Coronary artery (tissue), 2 donors: ENCODE measurements around the gene MPHOSPH10.

ENCODE experiments used
- DNase-seq: peaks from one replicate; pipeline ENCODE4 v3.0.0-alpha.2; 2017; ENCODE audit warnings: low spot score
- H3K27ac ChIP-seq, 2 donors: fragments of 200-600 bp; sonication (generic); one replicate each; pipeline ENCODE4 v1.5.1; 2016 to 2019
- H3K4me3 ChIP-seq: fragments of 200-600 bp; sonication (generic); 2 replicates; pipeline ENCODE4 v1.5.1; 2016; ENCODE audit warnings: mild to moderate bottlenecking, moderate library complexity
- CTCF ChIP-seq: fragments of 200-600 bp; sonication (generic); IDR thresholded peaks from one replicate; pipeline ENCODE4 v1.5.1; 2019; ENCODE audit warnings: antibody characterized with exemption

The MPHOSPH10 gene

GRCh38 chr2:71148506-71149063 is 18.2 kb downstream of the MPHOSPH10 start:
- Histone ChIP-seq H3K27ac (no peak overlapping the region), H3K4me3 (no peak overlapping the region)
- TF ChIP-seq CTCF: no peak
- no peak for DNase-seq

- no peak for TF ChIP-seq CTCF
- Histone ChIP-seq H3K27ac (no peak overlapping the region), H3K4me3 (no peak overlapping the region)
- DNase-seq: no peak
Measured at GRCh38 chr2:71150082-71150816, 19.8 kb downstream of the MPHOSPH10 start.

GRCh38 chr2:71151620-71152019 is 21.2 kb downstream of the MPHOSPH10 start:
- no peak for DNase-seq
- no peak overlapping the region for H3K4me3 ChIP-seq
- no peak for TF ChIP-seq CTCF
- no peak overlapping the region for H3K27ac ChIP-seq

GRCh38 chr2:71153585-71154224 is 23.3 kb downstream of the MPHOSPH10 start:
- no peak overlapping the region for H3K4me3 ChIP-seq
- H3K27ac ChIP-seq: no peak overlapping the region
- TF ChIP-seq CTCF: no peak
- no peak for DNase-seq

GRCh38 chr2:71154279-71154678 is 23.8 kb downstream of the MPHOSPH10 start:
- no peak overlapping the region for H3K4me3 ChIP-seq
- no peak for TF ChIP-seq CTCF
- H3K27ac ChIP-seq: no peak overlapping the region
- DNase-seq: no peak

- Histone ChIP-seq H3K27ac (no peak overlapping the region), H3K4me3 (no peak overlapping the region)
- DNase-seq: no peak
- no peak for TF ChIP-seq CTCF
Measured at GRCh38 chr2:71154798-71155197, 24.4 kb downstream of the MPHOSPH10 start.

- DNase-seq: no peak
- H3K4me3 ChIP-seq: no peak overlapping the region
- H3K27ac ChIP-seq: no peak overlapping the region
- TF ChIP-seq CTCF: no peak
Measured at GRCh38 chr2:71155846-71156245, 25.4 kb downstream of the MPHOSPH10 start.
